Gastrocnemius medialis (tissue), 4 donors: ENCODE measurements around the gene TMEM81.

Source experiments
- POLR2A ChIP-seq, 2 donors: fragments of 450-650 bp; IDR thresholded peaks; one replicate each; pipeline ENCODE4 v1.6.1; 2017; ENCODE audit warnings: antibody characterized with exemption in 2 of 2, mild to moderate bottlenecking in 2 of 2, moderate library complexity in 2 of 2
- TF ChIP-seq, protein P1 (sequence below), 5 experiments: fragments of 450-650 bp in 3 of 5; fragments of 200-600 bp in 2 of 5; sonication (generic) in 2 of 5; IDR thresholded peaks in 4 of 5; conservative IDR thresholded peaks in 1 of 5; 1 replicate in 4 of 5; 2 replicates in 1 of 5; pipeline ENCODE4 v1.5.1; 2016 to 2019; ENCODE audit warnings: antibody characterized with exemption in 5 of 5, mild to moderate bottlenecking in 3 of 5, moderate library complexity in 3 of 5

DNA sequence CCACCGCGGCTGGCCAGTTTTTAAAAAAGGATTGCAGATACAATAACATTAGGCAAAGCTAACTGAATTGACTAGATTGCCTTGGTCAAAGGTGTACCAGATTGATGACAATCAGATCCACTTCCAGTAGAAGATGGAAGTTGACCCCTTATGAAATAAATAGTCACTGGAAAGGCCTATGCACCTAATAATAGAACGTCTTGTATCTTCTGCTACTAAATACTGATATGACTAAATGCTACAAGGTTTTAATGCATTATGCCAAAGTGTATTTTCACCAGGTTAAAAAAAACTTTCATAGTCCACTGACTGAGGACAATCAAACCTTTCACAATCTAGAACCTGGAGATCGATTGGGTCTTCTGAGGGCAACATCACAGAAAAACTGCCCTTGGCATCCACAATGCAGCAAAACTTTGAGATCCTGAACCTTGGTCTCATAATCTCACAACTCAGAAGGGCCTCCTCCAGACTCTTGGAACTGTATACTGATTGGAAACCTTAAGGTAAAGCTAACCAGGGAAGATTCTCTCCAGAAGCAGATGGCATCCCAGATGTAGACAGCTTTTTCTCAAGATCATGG lies 45.3 kb upstream of the TMEM81 start:
- TF ChIP-seq, protein P1, sequence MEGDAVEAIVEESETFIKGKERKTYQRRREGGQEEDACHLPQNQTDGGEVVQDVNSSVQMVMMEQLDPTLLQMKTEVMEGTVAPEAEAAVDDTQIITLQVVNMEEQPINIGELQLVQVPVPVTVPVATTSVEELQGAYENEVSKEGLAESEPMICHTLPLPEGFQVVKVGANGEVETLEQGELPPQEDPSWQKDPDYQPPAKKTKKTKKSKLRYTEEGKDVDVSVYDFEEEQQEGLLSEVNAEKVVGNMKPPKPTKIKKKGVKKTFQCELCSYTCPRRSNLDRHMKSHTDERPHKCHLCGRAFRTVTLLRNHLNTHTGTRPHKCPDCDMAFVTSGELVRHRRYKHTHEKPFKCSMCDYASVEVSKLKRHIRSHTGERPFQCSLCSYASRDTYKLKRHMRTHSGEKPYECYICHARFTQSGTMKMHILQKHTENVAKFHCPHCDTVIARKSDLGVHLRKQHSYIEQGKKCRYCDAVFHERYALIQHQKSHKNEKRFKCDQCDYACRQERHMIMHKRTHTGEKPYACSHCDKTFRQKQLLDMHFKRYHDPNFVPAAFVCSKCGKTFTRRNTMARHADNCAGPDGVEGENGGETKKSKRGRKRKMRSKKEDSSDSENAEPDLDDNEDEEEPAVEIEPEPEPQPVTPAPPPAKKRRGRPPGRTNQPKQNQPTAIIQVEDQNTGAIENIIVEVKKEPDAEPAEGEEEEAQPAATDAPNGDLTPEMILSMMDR (IDR thresholded peaks at IDR 0.05 in 4 of 5, conservative IDR thresholded peaks at IDR 0.05 in 1 of 5) = no peak
- TF ChIP-seq POLR2A (IDR thresholded peaks at IDR 0.05) = no peak
